Esophagus (tissue), 2 donors: ENCODE data around the gene OR2T10. TPM values are rescaled to one million over a fixed set of nuclear protein-coding genes. Genes with fewer than 3 reads are reported as not detected.
"Not testable (repeated sequence)": the region's sequence is repeated elsewhere in the genome, so short reads cannot be mapped to it uniquely, and the experiment has no call there.

ENCODE experiments used
- H3K27ac ChIP-seq, 2 donors: one replicate each; pipeline ENCODE4 v1.5.1; 2013; ENCODE audit warnings: low read depth in 2 of 2, mild to moderate bottlenecking in 2 of 2, inconsistent platforms in 1 of 2, low read length in 1 of 2, moderate library complexity in 1 of 2
- H3K27me3 ChIP-seq, 2 donors: one replicate each; pipeline ENCODE4 v1.6.1; 2013; ENCODE audit warnings: low read length in 2 of 2, control low read depth in 1 of 2, mild to moderate bottlenecking in 1 of 2; ENCODE audit not compliant: insufficient read depth in 2 of 2, control insufficient read depth in 1 of 2
- H3K36me3 ChIP-seq, 2 donors: one replicate each; pipeline ENCODE4 v1.6.1; 2013; ENCODE audit warnings: low read length in 1 of 2; ENCODE audit not compliant: control insufficient read depth in 2 of 2, insufficient read depth in 2 of 2
- H3K4me1 ChIP-seq, 2 donors: one replicate each; pipeline ENCODE4 v1.6.1; 2013; ENCODE audit warnings: low read length in 1 of 2; ENCODE audit not compliant: control insufficient read depth in 2 of 2, insufficient read depth in 2 of 2
- H3K4me3 ChIP-seq, 2 donors: one replicate each; pipeline ENCODE4 v1.5.1; 2013; ENCODE audit warnings: low read length in 2 of 2, mild to moderate bottlenecking in 2 of 2, low read depth in 1 of 2, moderate library complexity in 1 of 2
- H3K9me3 ChIP-seq, 2 donors: one replicate each; pipeline ENCODE4 v1.6.1; 2013; ENCODE audit warnings: mild to moderate bottlenecking in 2 of 2, low read depth in 1 of 2, low read length in 1 of 2, moderate library complexity in 1 of 2; ENCODE audit not compliant: control insufficient read depth in 2 of 2, insufficient read depth in 1 of 2
- WGBS, 2 donors: extraction: QIAGEN DNeasy Blood & Tissue Kit; methylation state at CpG; one replicate each; pipeline ENCODE4 v1.1.7; 2013; 5-methylcytosine and 5-hydroxymethylcytosine counted together
- polyA plus RNA-seq, 2 donors: library from polyadenylated mRNA; stranded (reverse); fragments of 200-250 nt; gene quantifications; one replicate each; pipeline ENCODE4 v1.2.3, GENCODE V29; 2013
- donor health status: healthy with polysubstance abuse.
- donor health status: Bipolar disorder and iron deficiency.

OR2T10 gene
- polyA plus RNA-seq, 2 donors: not detected

- H3K27ac ChIP-seq, H3K4me3 ChIP-seq, H3K4me1 ChIP-seq, H3K9me3 ChIP-seq, H3K27me3 ChIP-seq, H3K36me3 ChIP-seq: not testable (repeated sequence)
- WGBS, 2 donors: no CpG with 5 or more reads among the region's 1 CpG
Measured at GRCh38 chr1:248572049-248572448, 25.5 kb downstream of the OR2T10 start.

- not testable (repeated sequence) for H3K4me3 ChIP-seq, H3K4me1 ChIP-seq, H3K9me3 ChIP-seq, H3K27me3 ChIP-seq, H3K36me3 ChIP-seq, H3K27ac ChIP-seq
- 83 to 86% methylated on average over 3 of the region's 3 CpGs for WGBS, 2 donors
Measured at GRCh38 chr1:248570811-248571210, 26.7 kb downstream of the OR2T10 start.

- H3K4me1 ChIP-seq, H3K9me3 ChIP-seq, H3K4me3 ChIP-seq, H3K27ac ChIP-seq, H3K36me3 ChIP-seq, H3K27me3 ChIP-seq: not testable (repeated sequence)
- 19 to 31% methylated on average over 2 of the region's 2 CpGs for WGBS, 2 donors
Measured at GRCh38 chr1:248569049-248569448, 28.5 kb downstream of the OR2T10 start.

GRCh38 chr1:248565530-248566373 lies 31.7 kb downstream of the OR2T10 start:
- 61 to 69% methylated on average over 11 of the region's 11 CpGs for WGBS, 2 donors
- not testable (repeated sequence) for H3K27me3 ChIP-seq, H3K27ac ChIP-seq, H3K36me3 ChIP-seq, H3K4me3 ChIP-seq, H3K4me1 ChIP-seq, H3K9me3 ChIP-seq

- not testable (repeated sequence) for H3K36me3 ChIP-seq, H3K9me3 ChIP-seq, H3K27me3 ChIP-seq, H3K4me1 ChIP-seq, H3K27ac ChIP-seq, H3K4me3 ChIP-seq
- 80 to 93% methylated on average over 3 of the region's 3 CpGs for WGBS, 2 donors
Measured at GRCh38 chr1:248562672-248563071, 34.8 kb downstream of the OR2T10 start, which contains the start of gene OR2T29. Gene OR2T29, minus strand, starts transcription at chr1:248562772. Its CDS starts 3,281 bp downstream, at chr1:248559491.

- not testable (repeated sequence) for H3K9me3 ChIP-seq, H3K27ac ChIP-seq, H3K36me3 ChIP-seq, H3K27me3 ChIP-seq, H3K4me3 ChIP-seq, H3K4me1 ChIP-seq
- no CpG with 5 or more reads among the region's 6 CpGs for WGBS, 2 donors
Measured at GRCh38 chr1:248551027-248551426, 46.5 kb downstream of the OR2T10 start.

- not testable (repeated sequence) for H3K4me1 ChIP-seq, H3K36me3 ChIP-seq, H3K27me3 ChIP-seq, H3K27ac ChIP-seq, H3K4me3 ChIP-seq, H3K9me3 ChIP-seq
- WGBS, 2 donors: no CpG with 5 or more reads among the region's 2 CpGs
Measured at GRCh38 chr1:248547383-248547782, 50.1 kb downstream of the OR2T10 start.

Other genes with a start within 250 kb of the OR2T10 start
- not detected for gene OR14C36, start 248.9 kb downstream of the OR2T10 start, polyA plus RNA-seq
- gene OR2T4, start 236.0 kb downstream of the OR2T10 start, polyA plus RNA-seq: not detected
- gene OR2T6, start 222.0 kb downstream of the OR2T10 start, polyA plus RNA-seq: not detected
- gene OR2T1, start 194.7 kb downstream of the OR2T10 start, polyA plus RNA-seq: not detected
- gene OR2T2, start 152.1 kb downstream of the OR2T10 start, polyA plus RNA-seq: not detected
- gene OR2T3, start 124.3 kb downstream of the OR2T10 start, polyA plus RNA-seq: not detected
- not detected for gene OR2T5, start 109.1 kb downstream of the OR2T10 start, polyA plus RNA-seq
- gene OR2G6, start 89.6 kb downstream of the OR2T10 start, polyA plus RNA-seq: not detected
- not detected for gene OR2T29, start 34.9 kb downstream of the OR2T10 start, polyA plus RNA-seq
- gene OR2T34, start 22.9 kb downstream of the OR2T10 start, polyA plus RNA-seq: not detected
- not detected for gene OR2T11, start 37.4 kb upstream of the OR2T10 start, polyA plus RNA-seq
- not detected for gene OR2T35, start 47.6 kb upstream of the OR2T10 start, polyA plus RNA-seq
- not detected for gene OR2T27, start 57.8 kb upstream of the OR2T10 start, polyA plus RNA-seq
- gene OR14I1, start 105.1 kb upstream of the OR2T10 start, polyA plus RNA-seq: not detected
- not detected for gene LYPD8, start 158.1 kb upstream of the OR2T10 start, polyA plus RNA-seq
- 10 to 100 TPM; 18.2 to 34.3 TPM for gene SH3BP5L, start 228.2 kb upstream of the OR2T10 start, polyA plus RNA-seq
- 10 to 100 TPM; 11.6 to 15.8 TPM for gene ZNF672, start 240.5 kb upstream of the OR2T10 start, polyA plus RNA-seq